ENCODE measurements around the gene KIF16B.
"Not testable (repeated sequence)": the region's sequence is repeated elsewhere in the genome, so short reads cannot be mapped to it uniquely, and the experiment has no call there.

Gene KIF16B

DNA sequence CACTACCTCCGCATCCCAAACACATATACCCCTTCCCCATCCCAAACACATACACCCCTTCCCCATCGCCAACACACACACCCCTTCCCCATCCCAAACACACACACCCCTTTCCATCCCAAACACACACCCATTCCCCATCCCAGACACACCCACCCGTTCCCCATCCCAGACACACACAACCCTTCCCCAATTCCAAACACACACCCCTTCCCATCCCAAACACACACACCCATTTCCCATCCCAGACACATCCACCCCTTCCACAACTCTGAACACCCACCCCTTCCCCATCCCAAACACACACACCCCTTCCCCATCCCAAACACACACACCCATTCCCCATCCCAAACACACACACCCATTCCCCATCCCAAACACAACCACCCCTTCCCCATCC, 314.5 kb downstream of the KIF16B start:
- no peak overlapping the region for H3K27ac Mint-ChIP-seq
- peaks cover 15% of the 10 kb centered on the region for H3K9me3 Mint-ChIP-seq
- no peaks in the 10 kb centered on the region for H3K27me3 Mint-ChIP-seq
- H3K4me3 Mint-ChIP-seq = no peak overlapping the region
- intact Hi-C loops (cut with micrococcal nuclease) = no loop called here
- no peaks in the 10 kb centered on the region for H3K36me3 Mint-ChIP-seq (ENCODE audit: low read depth)
- H3K4me1 Mint-ChIP-seq (ENCODE audit: low read depth) = no peaks in the 10 kb centered on the region

- Mint-ChIP-seq H3K4me3 (no peak overlapping the region), H3K4me1 (ENCODE audit: low read depth) (no peaks in the 10 kb centered on the region)
These were observed 315.3 kb downstream of the KIF16B start for GRCh38 chr20:16257813-16258430.

DNA sequence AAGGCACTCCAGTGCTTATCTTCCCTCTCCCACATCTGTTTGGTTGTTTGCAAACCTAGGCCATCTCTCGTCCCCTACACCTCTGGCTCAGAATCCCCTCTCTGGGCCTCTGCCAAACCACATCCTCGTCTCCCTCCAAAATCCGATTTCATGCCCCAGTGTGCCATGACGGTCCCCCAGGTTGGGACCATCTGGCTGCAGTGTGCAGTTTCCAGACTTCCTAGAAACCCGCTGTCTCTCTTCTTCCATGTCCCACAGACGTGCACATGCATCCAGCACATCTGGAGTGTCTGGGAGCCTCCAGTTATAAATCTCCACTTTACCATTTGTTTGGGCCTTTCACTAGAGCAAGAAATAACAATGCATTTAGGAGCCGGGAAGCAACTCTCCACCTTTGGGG, 316.2 kb downstream of the KIF16B start:
- Mint-ChIP-seq H3K27ac (no peak overlapping the region), H3K27me3 (no peaks in the 10 kb centered on the region), H3K9me3 (peaks cover 15% of the 10 kb centered on the region), H3K36me3 (ENCODE audit: low read depth) (no peaks in the 10 kb centered on the region), H3K4me1 (ENCODE audit: low read depth) (no peaks in the 10 kb centered on the region), H3K4me3 (no peak overlapping the region)
- intact Hi-C loops (cut with micrococcal nuclease) = no loop called here

More at GRCh38 chr20:16257813-16258430, 315.3 kb downstream of the KIF16B start:
- H3K36me3 Mint-ChIP-seq (ENCODE audit: low read depth) = no peaks in the 10 kb centered on the region
- H3K9me3 Mint-ChIP-seq = peaks cover 15% of the 10 kb centered on the region
- intact Hi-C loops (cut with micrococcal nuclease) = no loop called here
- H3K27me3 Mint-ChIP-seq = no peaks in the 10 kb centered on the region
- no peak overlapping the region for H3K27ac Mint-ChIP-seq

- H3K9me3 Mint-ChIP-seq = no peaks in the 10 kb centered on the region
- intact Hi-C loops (cut with micrococcal nuclease) = no loop called here
- no peaks in the 10 kb centered on the region for H3K36me3 Mint-ChIP-seq (ENCODE audit: low read depth)
- H3K27me3 Mint-ChIP-seq = peaks cover 3% of the 10 kb centered on the region
- H3K27ac Mint-ChIP-seq = no peak overlapping the region
- H3K4me3 Mint-ChIP-seq = no peak overlapping the region
- H3K4me1 Mint-ChIP-seq (ENCODE audit: low read depth) = no peaks in the 10 kb centered on the region
These were observed 326.4 kb downstream of the KIF16B start for GRCh38 chr20:16246870-16247269.

DNA sequence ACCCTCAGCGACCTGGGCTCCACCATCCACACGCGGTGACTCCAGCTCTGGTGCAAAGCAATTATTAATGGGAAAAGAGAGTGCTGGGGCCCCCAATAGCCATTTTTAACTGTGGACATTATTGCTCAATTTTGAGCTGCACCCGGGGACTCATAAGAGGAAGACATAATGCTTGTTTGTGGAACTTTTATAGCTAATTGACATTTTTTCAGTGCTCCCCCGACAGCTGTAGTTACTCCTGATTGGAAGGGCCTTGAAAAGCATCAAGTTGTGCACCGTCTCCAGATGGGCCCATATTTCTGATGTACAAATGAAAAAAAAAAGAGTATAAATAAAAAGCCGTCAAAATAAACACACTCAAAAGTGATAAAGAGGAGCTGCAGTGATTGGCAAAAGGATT, 327.0 kb downstream of the KIF16B start:
- Mint-ChIP-seq H3K27ac (no peak overlapping the region), H3K4me3 (no peak overlapping the region), H3K4me1 (ENCODE audit: low read depth) (no peaks in the 10 kb centered on the region), H3K36me3 (ENCODE audit: low read depth) (no peaks in the 10 kb centered on the region), H3K9me3 (no peaks in the 10 kb centered on the region), H3K27me3 (peaks cover 3% of the 10 kb centered on the region)
- intact Hi-C loops (cut with micrococcal nuclease) = no loop called here

- no peaks in the 10 kb centered on the region for H3K36me3 Mint-ChIP-seq (ENCODE audit: low read depth)
- intact Hi-C loops (cut with micrococcal nuclease) = no loop called here
- no peaks in the 10 kb centered on the region for H3K9me3 Mint-ChIP-seq
- peaks cover 3% of the 10 kb centered on the region for H3K27me3 Mint-ChIP-seq
- H3K4me1 Mint-ChIP-seq (ENCODE audit: low read depth) = no peaks in the 10 kb centered on the region
- H3K4me3 Mint-ChIP-seq = no peak overlapping the region
- no peak overlapping the region for H3K27ac Mint-ChIP-seq
These were observed 327.4 kb downstream of the KIF16B start for GRCh38 chr20:16245879-16246278.

DNA sequence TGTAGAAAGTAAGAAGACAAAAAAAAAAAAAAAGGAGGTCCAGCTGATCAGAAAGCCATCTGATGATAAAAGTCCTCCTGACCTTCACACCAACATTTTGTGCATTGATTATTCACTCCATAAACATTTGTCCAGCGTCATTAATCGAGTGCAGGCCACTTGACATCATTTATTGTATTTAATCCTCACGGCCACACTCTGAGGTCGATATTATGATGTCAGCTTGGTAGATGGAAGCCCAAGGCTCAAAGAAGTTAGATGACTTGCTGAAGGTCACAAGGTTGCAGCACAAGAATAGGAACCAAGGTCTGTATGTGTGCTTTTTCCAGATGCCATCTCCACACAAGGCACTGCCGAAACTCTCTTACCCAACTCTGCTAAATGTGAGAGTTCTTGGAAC, 328.4 kb downstream of the KIF16B start:
- Mint-ChIP-seq H3K4me1 (ENCODE audit: low read depth) (no peaks in the 10 kb centered on the region), H3K27ac (no peak overlapping the region), H3K9me3 (peaks cover 7% of the 10 kb centered on the region), H3K36me3 (ENCODE audit: low read depth) (no peaks in the 10 kb centered on the region), H3K4me3 (no peak overlapping the region), H3K27me3 (peaks cover 3% of the 10 kb centered on the region)
- intact Hi-C loops (cut with micrococcal nuclease) = no loop called here

DNA sequence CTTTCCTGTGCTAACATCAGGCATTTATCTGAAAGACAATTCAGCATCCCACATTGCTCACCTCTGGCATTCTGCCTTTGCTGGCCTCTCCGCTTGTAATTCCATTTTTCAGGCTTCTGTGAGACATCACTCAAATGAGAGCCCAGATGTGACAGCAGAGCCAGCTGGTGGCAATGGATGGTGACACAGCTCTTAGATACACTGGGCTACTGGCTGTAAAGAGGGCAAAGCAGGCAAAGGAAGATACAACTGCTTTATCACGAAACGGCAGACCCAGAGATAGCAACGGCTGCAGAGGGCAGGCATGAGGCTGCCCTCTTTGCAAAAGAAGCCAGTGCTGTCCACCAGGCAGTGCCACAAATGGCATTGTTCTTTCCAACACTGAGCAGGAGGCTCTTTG, 329.8 kb downstream of the KIF16B start:
- Mint-ChIP-seq H3K9me3 (peaks cover 21% of the 10 kb centered on the region), H3K4me3 (no peak overlapping the region), H3K4me1 (ENCODE audit: low read depth) (no peaks in the 10 kb centered on the region), H3K27me3 (peaks cover 3% of the 10 kb centered on the region), H3K36me3 (ENCODE audit: low read depth) (no peaks in the 10 kb centered on the region), H3K27ac (no peak overlapping the region)
- intact Hi-C loops (cut with micrococcal nuclease) = no loop called here

- peaks cover 37% of the 10 kb centered on the region for H3K9me3 Mint-ChIP-seq
- H3K4me1 Mint-ChIP-seq (ENCODE audit: low read depth) = no peaks in the 10 kb centered on the region
- no peaks in the 10 kb centered on the region for H3K36me3 Mint-ChIP-seq (ENCODE audit: low read depth)
- H3K27ac Mint-ChIP-seq = no peak overlapping the region
- H3K4me3 Mint-ChIP-seq = no peak overlapping the region
- intact Hi-C loops (cut with micrococcal nuclease) = no loop called here
- peaks cover 2% of the 10 kb centered on the region for H3K27me3 Mint-ChIP-seq
These were observed 331.3 kb downstream of the KIF16B start for GRCh38 chr20:16241911-16242310.

DNA sequence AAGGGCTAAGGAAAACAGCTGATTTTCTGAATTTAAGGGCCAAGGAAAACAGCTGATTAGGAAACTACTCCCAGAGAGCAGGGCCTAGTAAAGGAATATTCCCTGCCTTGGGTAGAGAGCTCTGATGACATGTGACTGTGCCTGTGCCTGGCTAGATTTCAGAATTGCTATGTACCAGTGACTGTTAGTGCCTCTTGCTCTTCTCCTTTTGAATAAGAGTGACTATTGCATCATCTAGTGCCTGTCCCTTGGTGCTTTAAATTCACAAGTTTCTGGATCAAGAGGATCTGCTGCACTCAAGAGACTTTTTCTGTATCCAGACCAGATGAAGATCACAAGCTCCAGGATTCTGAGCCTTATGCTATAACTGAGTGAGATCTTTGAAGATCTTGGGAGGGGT, 332.9 kb downstream of the KIF16B start:
- no peak overlapping the region for H3K4me3 Mint-ChIP-seq
- intact Hi-C loops (cut with micrococcal nuclease) = no loop called here
- no peak overlapping the region for H3K27ac Mint-ChIP-seq
- H3K36me3 Mint-ChIP-seq (ENCODE audit: low read depth) = no peaks in the 10 kb centered on the region
- H3K9me3 Mint-ChIP-seq = peaks cover 46% of the 10 kb centered on the region
- no peaks in the 10 kb centered on the region for H3K27me3 Mint-ChIP-seq
- no peaks in the 10 kb centered on the region for H3K4me1 Mint-ChIP-seq (ENCODE audit: low read depth)

- Mint-ChIP-seq H3K27ac (no peak overlapping the region), H3K9me3 (peaks cover 46% of the 10 kb centered on the region), H3K27me3 (no peaks in the 10 kb centered on the region), H3K4me1 (ENCODE audit: low read depth) (no peaks in the 10 kb centered on the region), H3K36me3 (ENCODE audit: low read depth) (no peaks in the 10 kb centered on the region), H3K4me3 (no peak overlapping the region)
- intact Hi-C loops (cut with micrococcal nuclease) = no loop called here
These were observed 336.5 kb downstream of the KIF16B start for GRCh38 chr20:16236589-16237241.

DNA sequence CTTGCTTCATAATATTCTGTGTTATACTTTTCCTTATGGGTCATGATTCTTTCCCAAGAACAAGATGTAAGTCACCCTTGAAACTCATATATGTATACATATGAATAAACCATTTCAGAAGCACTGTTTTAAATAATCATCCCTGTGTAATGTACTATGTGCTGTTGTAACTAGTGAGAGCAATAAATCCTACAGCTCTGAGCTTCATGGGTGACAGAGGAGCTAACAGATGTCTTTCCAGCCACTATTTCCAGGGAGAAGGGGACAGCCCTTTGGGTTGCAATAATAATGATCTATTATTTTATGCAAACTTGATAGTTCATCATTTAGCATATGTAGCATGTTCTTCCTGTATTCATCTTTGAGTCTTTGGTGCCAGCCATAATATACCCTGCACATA, 342.8 kb downstream of the KIF16B start:
- intact Hi-C loops (cut with micrococcal nuclease) = loop anchor here (5.0 kb wide), 1 partner anchor 62 kb away; no protein-coding TSS in a partner anchor
- Mint-ChIP-seq H3K36me3 (ENCODE audit: low read depth) (no peaks in the 10 kb centered on the region), H3K27ac (no peak overlapping the region), H3K4me1 (ENCODE audit: low read depth) (no peaks in the 10 kb centered on the region), H3K9me3 (peaks cover 14% of the 10 kb centered on the region), H3K27me3 (no peaks in the 10 kb centered on the region), H3K4me3 (no peak overlapping the region)

DNA sequence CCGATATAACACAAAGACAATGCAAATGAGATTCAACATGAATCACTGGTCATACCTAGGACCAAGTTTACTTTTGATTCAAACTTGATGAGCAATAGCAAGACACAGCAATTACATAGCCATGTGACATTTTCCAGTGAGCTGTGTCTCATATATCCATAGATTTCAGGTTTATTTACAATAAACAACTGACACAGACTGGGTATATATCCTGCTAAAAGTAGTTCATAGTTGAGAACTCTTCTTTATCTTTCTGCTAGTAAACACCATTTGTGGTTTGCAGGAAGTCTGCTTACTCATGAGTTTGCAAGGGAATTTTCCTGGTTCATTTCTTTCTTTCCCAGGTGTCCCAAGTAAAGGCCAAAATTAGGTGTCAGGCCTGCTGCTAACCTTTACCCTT, 343.4 kb downstream of the KIF16B start:
- Mint-ChIP-seq H3K4me3 (no peak overlapping the region), H3K36me3 (ENCODE audit: low read depth) (no peaks in the 10 kb centered on the region), H3K4me1 (ENCODE audit: low read depth) (no peaks in the 10 kb centered on the region), H3K9me3 (peaks cover 14% of the 10 kb centered on the region), H3K27me3 (no peaks in the 10 kb centered on the region), H3K27ac (no peak overlapping the region)
- intact Hi-C loops (cut with micrococcal nuclease) = loop anchor here (5.0 kb wide), 1 partner anchor 62 kb away; no protein-coding TSS in a partner anchor

DNA sequence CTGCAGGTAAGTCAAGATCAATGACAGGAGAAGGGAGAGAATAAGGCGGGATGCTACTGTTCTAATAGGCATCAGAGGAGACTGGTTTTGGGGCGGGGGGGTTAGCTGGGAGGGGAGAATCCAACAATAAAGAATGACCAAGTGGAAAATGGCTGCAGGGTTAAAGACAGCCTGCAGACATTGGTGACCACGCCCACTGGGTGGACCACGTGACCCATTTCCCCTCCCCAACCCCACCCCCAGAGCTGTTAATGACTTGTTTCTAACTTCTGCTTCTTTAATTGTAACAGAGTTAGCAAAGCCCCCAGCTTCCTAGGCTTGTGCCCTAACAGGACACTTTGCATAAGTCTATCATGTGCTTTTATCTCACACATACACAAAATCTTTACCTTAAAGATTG, 344.5 kb downstream of the KIF16B start:
- H3K4me1 Mint-ChIP-seq (ENCODE audit: low read depth) = no peaks in the 10 kb centered on the region

DNA sequence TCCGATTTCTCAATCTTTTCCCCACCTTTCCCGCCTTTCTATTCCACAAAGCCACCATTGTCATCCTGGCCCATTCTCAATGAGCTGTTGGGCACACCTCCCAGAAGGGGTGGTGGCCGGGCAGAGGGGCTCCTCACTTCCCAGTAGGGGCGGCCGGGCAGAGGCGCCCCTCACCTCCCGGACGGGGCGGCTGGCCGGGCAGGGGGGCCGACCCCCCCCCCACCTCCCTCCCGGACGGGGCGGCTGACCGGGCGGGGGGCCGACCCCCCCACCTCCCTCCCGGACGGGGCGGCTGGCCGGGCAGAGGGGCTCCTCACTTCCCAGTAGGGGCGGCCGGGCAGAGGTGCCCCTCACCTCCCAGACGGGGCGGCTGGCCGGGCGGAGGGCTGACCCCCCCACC, 346.3 kb downstream of the KIF16B start:
- H3K27ac Mint-ChIP-seq; H3K27me3 Mint-ChIP-seq; H3K4me3 Mint-ChIP-seq; H3K4me1 Mint-ChIP-seq (ENCODE audit: low read depth); H3K36me3 Mint-ChIP-seq (ENCODE audit: low read depth); intact Hi-C loops (cut with micrococcal nuclease): not testable (repeated sequence)
- H3K9me3 Mint-ChIP-seq = peaks cover 14% of the 10 kb centered on the region

More for the DNA sequence above, 344.5 kb downstream of the KIF16B start:
- Mint-ChIP-seq H3K9me3 (peaks cover 14% of the 10 kb centered on the region), H3K4me3 (no peak overlapping the region), H3K36me3 (ENCODE audit: low read depth) (no peaks in the 10 kb centered on the region), H3K27me3 (no peaks in the 10 kb centered on the region), H3K27ac (no peak overlapping the region)
- intact Hi-C loops (cut with micrococcal nuclease) = no loop called here

All from dendritic cell treated with granulocyte-macrophage colony-stimulating factor and Interleukin-4, amounts not matched to agents 40 ng/mL and 50 ng/mL, for 4 days (primary cell).